Measurements from ENCODE around the gene NOSTRIN. TPM values are rescaled to one million over a fixed set of nuclear protein-coding genes. Genes with fewer than 3 reads are reported as not detected.

NOSTRIN gene
- total and polyA plus RNA-seq, 2 of the 8 experiments (the other 6 are each of a cell fraction or from before 2014, with no cell fraction given): not detected

- TF ChIP-seq GTF2F1 (IDR thresholded peaks at IDR 0.05; ENCODE audit: borderline replicate concordance, low read depth, low read length): no peak
- TF ChIP-seq KDM4A (IDR thresholded peaks at IDR 0.05; ENCODE audit: low read depth, low read length, severe bottlenecking): no peak
- TF ChIP-seq ASH2L (IDR thresholded peaks at IDR 0.05; ENCODE audit: low read length): no peak
- no peak for TF ChIP-seq SP4 (IDR thresholded peaks at IDR 0.05; ENCODE audit: low read length)
- TF ChIP-seq CHD2 (IDR thresholded peaks at IDR 0.05; ENCODE audit: low read length): no peak
Observed at GRCh38 chr2:168809537-168809936, 7.1 kb downstream of the NOSTRIN start (continued).

Data from H1 (cell line).